Smooth muscle cell (in vitro differentiated cells): ENCODE results near the gene CALHM6. TPM values are rescaled to one million over a fixed set of nuclear protein-coding genes. Genes with fewer than 3 reads are reported as not detected.

Source experiments
- DNase-seq: peaks from one replicate; lab custom pipeline; 2025; ENCODE audit not compliant: unreplicated experiment; lab: John Stamatoyannopoulos, UW
- H2AFZ ChIP-seq: fragments of 200-600 bp; sonication (generic); 2 replicates; pipeline ENCODE4 v1.6.0; 2016; ENCODE audit warnings: antibody characterized with exemption, low read depth, mild to moderate bottlenecking
- H3F3A ChIP-seq: fragments of 200-600 bp; sonication (generic); 2 replicates; pipeline ENCODE4 v1.6.0; 2017; ENCODE audit warnings: antibody characterized with exemption, low read depth
- H3K27ac ChIP-seq: fragments of 200-600 bp; sonication (generic); 2 replicates; pipeline ENCODE4 v1.5.1; 2016; ENCODE audit warnings: low read depth, mild to moderate bottlenecking
- H3K27me3 ChIP-seq: fragments of 200-600 bp; sonication (generic); 2 replicates; pipeline ENCODE4 v1.6.1; 2016; ENCODE audit warnings: low read depth, mild to moderate bottlenecking
- H3K36me3 ChIP-seq: fragments of 200-600 bp; sonication (generic); 2 replicates; pipeline ENCODE4 v1.5.1; 2016; ENCODE audit warnings: low read depth
- H3K4me1 ChIP-seq: fragments of 200-600 bp; sonication (generic); 2 replicates; pipeline ENCODE4 v1.5.1; 2016; ENCODE audit warnings: low read depth
- H3K4me2 ChIP-seq: fragments of 200-600 bp; sonication (generic); 2 replicates; pipeline ENCODE4 v1.6.0; 2016; ENCODE audit warnings: mild to moderate bottlenecking
- H3K4me3 ChIP-seq: fragments of 200-600 bp; sonication (generic); 2 replicates; pipeline ENCODE4 v1.5.1; 2016; ENCODE audit warnings: mild to moderate bottlenecking
- H3K79me2 ChIP-seq: fragments of 200-600 bp; sonication (generic); 2 replicates; pipeline ENCODE4 v1.6.0; 2016; ENCODE audit warnings: low read depth, mild to moderate bottlenecking
- H3K9ac ChIP-seq: fragments of 200-600 bp; sonication (generic); 2 replicates; pipeline ENCODE4 v1.6.0; 2016; ENCODE audit warnings: low read depth
- H3K9me3 ChIP-seq: fragments of 200-600 bp; sonication (generic); replicated peaks from 2 replicates; pipeline ENCODE4 v1.5.1; 2016; ENCODE audit warnings: low read depth
- H4K20me1 ChIP-seq: fragments of 200-600 bp; sonication (generic); 2 replicates; pipeline ENCODE4 v1.6.0; 2016; ENCODE audit warnings: low read depth
- WGBS: methylation state at CpG from one replicate; pipeline ENCODE4 v1.1.7; 2016; ENCODE audit warnings: low lambda C conversion rate; 5-methylcytosine and 5-hydroxymethylcytosine counted together
- polyA plus RNA-seq: library from polyadenylated mRNA; unstranded; fragments of >200 nt; fragmentation: Nextera tagmentation; extraction: Ambion mirVana; gene quantifications from 2 replicates; pipeline ENCODE4 v1.2.1, GENCODE V29; 2016
- total RNA-seq: library from RNA; depleted of rRNA; stranded (reverse); fragments of >200 nt; gene quantifications from 2 replicates; pipeline ENCODE4 v1.2.3, GENCODE V29; 2014
- TF ChIP-seq, protein P1 (sequence below): fragments of 200-600 bp; sonication (generic); IDR thresholded peaks from 2 replicates; pipeline ENCODE4 v1.5.1; 2017; ENCODE audit warnings: borderline replicate concordance, mild to moderate bottlenecking, antibody characterized with exemption; ENCODE audit not compliant: insufficient read depth, poor library complexity, severe bottlenecking

CALHM6 gene
- total and polyA plus RNA-seq, 2 experiments from 2014 or later = 4.6 to 5.1 TPM

DNA sequence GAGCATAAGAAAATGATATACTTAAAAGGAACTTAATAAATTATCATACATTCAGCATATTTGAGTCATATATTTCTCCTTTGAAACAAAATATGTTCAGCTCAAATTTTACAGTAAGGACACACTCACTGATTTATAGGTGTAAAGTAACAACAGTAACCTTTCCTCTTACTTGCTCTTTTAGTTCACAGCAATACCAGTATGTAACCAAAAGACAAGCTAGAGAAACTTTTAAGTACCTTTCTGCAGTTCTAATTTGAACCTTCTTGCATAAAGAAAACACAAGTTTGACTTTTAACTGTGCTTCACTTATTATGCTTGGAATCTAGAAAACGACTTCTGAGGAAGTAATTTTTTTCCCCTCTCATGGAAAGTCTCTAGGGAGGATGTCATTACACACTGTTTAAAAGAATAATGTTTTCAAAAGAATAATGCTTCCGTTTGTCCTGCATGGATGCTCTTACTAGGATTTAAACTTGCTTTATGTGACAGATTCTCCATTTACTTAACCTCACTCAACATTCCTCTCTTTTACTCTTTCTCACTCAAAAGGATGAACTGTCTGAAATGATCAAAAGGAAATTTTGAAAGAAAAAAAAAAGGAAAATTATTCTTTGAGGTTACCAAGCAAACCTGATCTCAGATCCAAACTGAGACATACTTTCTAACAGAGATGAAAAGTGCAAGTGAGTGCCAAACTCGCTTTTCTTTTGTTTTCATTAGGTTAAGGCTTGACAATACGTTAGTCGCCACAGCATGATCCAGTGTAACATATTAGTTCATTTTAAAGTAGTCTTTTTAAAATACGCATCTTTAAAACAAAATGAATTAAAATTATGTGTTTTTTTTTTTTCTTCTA, 22.4 kb upstream of the CALHM6 start:
- H3K27ac ChIP-seq = no peak overlapping the region
- no peaks in the 10 kb centered on the region for H3F3A ChIP-seq
- TF ChIP-seq, protein P1, sequence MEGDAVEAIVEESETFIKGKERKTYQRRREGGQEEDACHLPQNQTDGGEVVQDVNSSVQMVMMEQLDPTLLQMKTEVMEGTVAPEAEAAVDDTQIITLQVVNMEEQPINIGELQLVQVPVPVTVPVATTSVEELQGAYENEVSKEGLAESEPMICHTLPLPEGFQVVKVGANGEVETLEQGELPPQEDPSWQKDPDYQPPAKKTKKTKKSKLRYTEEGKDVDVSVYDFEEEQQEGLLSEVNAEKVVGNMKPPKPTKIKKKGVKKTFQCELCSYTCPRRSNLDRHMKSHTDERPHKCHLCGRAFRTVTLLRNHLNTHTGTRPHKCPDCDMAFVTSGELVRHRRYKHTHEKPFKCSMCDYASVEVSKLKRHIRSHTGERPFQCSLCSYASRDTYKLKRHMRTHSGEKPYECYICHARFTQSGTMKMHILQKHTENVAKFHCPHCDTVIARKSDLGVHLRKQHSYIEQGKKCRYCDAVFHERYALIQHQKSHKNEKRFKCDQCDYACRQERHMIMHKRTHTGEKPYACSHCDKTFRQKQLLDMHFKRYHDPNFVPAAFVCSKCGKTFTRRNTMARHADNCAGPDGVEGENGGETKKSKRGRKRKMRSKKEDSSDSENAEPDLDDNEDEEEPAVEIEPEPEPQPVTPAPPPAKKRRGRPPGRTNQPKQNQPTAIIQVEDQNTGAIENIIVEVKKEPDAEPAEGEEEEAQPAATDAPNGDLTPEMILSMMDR = no peak
- H2AFZ ChIP-seq = no peak overlapping the region
- H3K4me2 ChIP-seq = no peak overlapping the region
- peaks cover 10% of the 10 kb centered on the region for H3K4me1 ChIP-seq
- H4K20me1 ChIP-seq = no peaks in the 10 kb centered on the region
- H3K27me3 ChIP-seq = no peaks in the 10 kb centered on the region
- H3K79me2 ChIP-seq = no peaks in the 10 kb centered on the region
- 92% methylated on average over 6 of the region's 6 CpGs for WGBS
- no peak overlapping the region for H3K9ac ChIP-seq
- DNase-seq = no peak
- H3K9me3 ChIP-seq = no peaks in the 10 kb centered on the region
- no peak overlapping the region for H3K4me3 ChIP-seq
- H3K36me3 ChIP-seq = peaks cover 4% of the 10 kb centered on the region

DNA sequence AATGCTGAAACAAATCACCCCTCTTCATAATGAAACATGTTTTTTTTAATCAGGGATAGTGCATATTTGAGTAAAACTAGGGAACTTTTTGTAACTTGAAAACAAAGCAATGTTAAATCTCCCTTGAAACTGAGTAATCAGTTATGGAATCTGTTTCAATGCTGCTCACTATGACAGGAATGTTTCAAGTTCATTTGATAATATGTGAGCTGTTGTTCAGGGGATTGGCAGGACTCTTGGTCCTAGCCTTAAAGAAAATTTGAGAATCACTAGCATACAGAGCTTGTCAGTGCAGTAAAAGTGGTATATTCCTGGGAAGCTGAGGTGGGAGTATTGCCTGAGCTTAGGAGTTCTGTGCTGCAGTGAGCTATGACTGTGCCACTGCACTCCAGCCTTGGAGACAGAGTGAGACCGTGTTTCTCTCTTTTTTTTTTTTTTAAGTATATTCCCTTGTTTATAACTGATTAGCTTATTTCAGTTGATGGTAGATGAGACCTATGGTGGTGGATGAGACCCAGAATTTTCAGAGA, 21.6 kb upstream of the CALHM6 start:
- no peak for DNase-seq
- peaks cover 10% of the 10 kb centered on the region for H3K4me1 ChIP-seq
- no peak overlapping the region for H3K4me3 ChIP-seq
- WGBS = 82% methylated on average over 1 of the region's 1 CpG
- no peak overlapping the region for H2AFZ ChIP-seq
- no peaks in the 10 kb centered on the region for H3F3A ChIP-seq
- no peak overlapping the region for H3K4me2 ChIP-seq
- no peaks in the 10 kb centered on the region for H3K79me2 ChIP-seq
- TF ChIP-seq, protein P1 = no peak
- no peaks in the 10 kb centered on the region for H3K9me3 ChIP-seq
- no peak overlapping the region for H3K9ac ChIP-seq
- no peaks in the 10 kb centered on the region for H3K27me3 ChIP-seq
- peaks cover 4% of the 10 kb centered on the region for H3K36me3 ChIP-seq
- no peaks in the 10 kb centered on the region for H4K20me1 ChIP-seq
- no peak overlapping the region for H3K27ac ChIP-seq

DNA sequence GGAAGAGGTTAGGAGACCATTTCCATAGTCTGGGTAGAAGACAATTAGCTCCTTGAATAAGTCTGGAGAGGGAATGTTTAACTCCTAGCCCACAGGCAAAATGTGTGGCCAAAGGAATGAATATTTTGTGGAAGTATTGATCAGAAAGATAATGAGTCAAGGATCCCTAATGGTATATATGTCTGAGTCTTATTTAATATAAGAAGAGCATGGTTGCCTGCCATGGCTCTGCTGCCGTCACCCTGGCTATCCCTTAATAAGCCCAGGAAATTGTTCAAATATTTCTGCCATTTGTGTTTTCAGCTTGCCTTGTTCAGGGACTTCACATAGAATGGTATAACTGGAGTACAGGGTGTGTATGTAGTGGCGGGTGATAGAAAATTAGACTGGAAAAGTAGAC, 18.1 kb upstream of the CALHM6 start:
- Histone ChIP-seq H3K4me1 (peaks cover 17% of the 10 kb centered on the region), H3K9ac (no peak overlapping the region)
- TF ChIP-seq, protein P1 = no peak

DNA sequence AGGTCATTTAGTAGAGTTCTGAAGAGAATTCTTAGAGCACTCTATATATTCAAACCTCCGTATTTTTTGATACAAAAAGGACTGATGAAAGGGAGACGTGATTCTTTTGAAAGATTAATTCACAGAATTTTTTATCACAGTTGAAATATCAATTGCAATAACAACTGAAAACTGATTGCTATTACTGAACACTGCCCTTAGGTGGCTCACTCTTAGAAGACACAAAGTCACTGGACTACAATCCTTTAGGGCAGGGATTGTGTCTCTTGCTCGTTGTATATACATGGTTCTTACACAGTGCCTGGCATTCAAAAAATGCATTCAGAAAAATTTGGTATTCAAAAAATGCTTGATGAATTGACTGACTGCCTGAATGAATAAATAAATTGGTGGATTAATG, 17.1 kb upstream of the CALHM6 start:
- Histone ChIP-seq H4K20me1 (no peaks in the 10 kb centered on the region), H3K27me3 (no peaks in the 10 kb centered on the region), H2AFZ (no peak overlapping the region), H3K36me3 (no peaks in the 10 kb centered on the region), H3K4me2 (no peak overlapping the region), H3K27ac (peak overlapping the region; percentile 33), H3K9me3 (no peaks in the 10 kb centered on the region), H3K4me1 (peaks cover 12% of the 10 kb centered on the region), H3K79me2 (no peaks in the 10 kb centered on the region), H3K4me3 (no peak overlapping the region), H3K9ac (no peak overlapping the region), H3F3A (peaks cover 6% of the 10 kb centered on the region)
- no peak for DNase-seq
- TF ChIP-seq, protein P1 = peak; percentile 35
- WGBS = 37% methylated on average over 3 of the region's 3 CpGs

More for the DNA sequence above, 18.1 kb upstream of the CALHM6 start:
- no peaks in the 10 kb centered on the region for H3K27me3 ChIP-seq
- H3K79me2 ChIP-seq = no peaks in the 10 kb centered on the region
- H3K9me3 ChIP-seq = no peaks in the 10 kb centered on the region
- H4K20me1 ChIP-seq = no peaks in the 10 kb centered on the region
- H3K4me2 ChIP-seq = peak overlapping the region; percentile 36
- no peak overlapping the region for H2AFZ ChIP-seq
- no peak for DNase-seq
- H3K27ac ChIP-seq = peak overlapping the region; percentile 33
- H3F3A ChIP-seq = peaks cover 6% of the 10 kb centered on the region
- H3K36me3 ChIP-seq = no peaks in the 10 kb centered on the region
- H3K4me3 ChIP-seq = no peak overlapping the region
- 47% methylated on average over 2 of the region's 2 CpGs for WGBS
